Daoy (cell line): Measurements from ENCODE around the gene KHSRP. TPM values are rescaled to one million over a fixed set of nuclear protein-coding genes. Genes with fewer than 3 reads are reported as not detected.
A peak's percentile ranks its signal among the peaks of the same experiment; 100 is the strongest.
"Not testable (repeated sequence)": the region's sequence is repeated elsewhere in the genome, so short reads cannot be mapped to it uniquely, and the experiment has no call there.

Source experiments
- DNase-seq: peaks from one replicate; pipeline ENCODE4 v3.0.0-alpha.2; 2015; ENCODE audit warnings: low read depth
- total RNA-seq: library from RNA; depleted of rRNA; stranded (reverse); fragments of >200 nt; shearing (Covaris generic); gene quantifications from 2 replicates; pipeline ENCODE4 v1.2.3, GENCODE V29; 2014

KHSRP gene
- total RNA-seq, 1 experiment from 2014 or later = 84.9 TPM

GRCh38 chr19:6418562-6418932, 6.1 kb downstream of the KHSRP start:
- no peak for DNase-seq

GRCh38 chr19:6417713-6418561, 6.7 kb downstream of the KHSRP start:
- DNase-seq = peak; percentile 27

DNA sequence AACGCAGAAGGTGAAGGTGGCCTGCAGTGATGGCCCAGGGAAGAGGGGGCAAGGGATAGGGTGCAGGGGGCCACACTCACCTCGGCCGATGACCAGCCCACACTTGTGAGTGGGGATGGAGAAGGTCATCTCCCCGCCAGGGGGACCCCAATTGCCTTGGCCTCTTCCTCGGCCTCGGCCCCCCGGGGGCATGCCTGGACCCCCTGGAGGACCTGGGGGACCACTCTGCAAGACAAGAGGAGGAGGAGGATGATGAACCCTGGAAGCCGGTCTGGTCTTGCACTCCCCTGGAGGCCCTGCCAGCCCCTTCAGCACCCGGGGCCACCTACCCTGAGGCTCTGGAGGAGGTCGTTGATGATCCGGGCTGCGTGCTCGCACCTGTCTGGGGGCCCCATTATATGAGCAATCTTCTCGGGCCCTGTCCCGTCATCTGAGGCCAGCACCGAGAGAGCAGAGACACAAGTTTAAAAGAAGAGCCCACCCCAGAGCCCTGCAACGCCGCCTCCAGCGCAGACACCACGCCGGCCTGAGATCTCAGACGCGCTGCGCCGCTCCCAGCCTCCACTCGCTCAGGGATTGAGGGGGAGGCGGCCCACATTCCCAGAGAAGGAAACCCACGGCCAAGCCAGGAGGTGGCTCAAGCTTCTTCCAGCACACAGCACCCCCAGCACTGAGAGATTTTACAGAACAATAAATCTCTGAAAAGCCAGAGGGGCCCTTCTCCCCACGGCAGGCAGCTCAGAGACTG, 7.8 kb downstream of the KHSRP start:
- no peak for DNase-seq

GRCh38 chr19:6415591-6416190, 8.9 kb downstream of the KHSRP start:
- DNase-seq = no peak

- DNase-seq = no peak
These were observed 9.6 kb downstream of the KHSRP start for GRCh38 chr19:6414793-6415590.

- DNase-seq = no peak
These were observed 10.6 kb downstream of the KHSRP start for GRCh38 chr19:6413721-6414643.

- no peak for DNase-seq
These were observed 11.3 kb downstream of the KHSRP start for GRCh38 chr19:6413291-6413690.

GRCh38 chr19:6412447-6413091, 12.0 kb downstream of the KHSRP start:
- peak; percentile 33 for DNase-seq

GRCh38 chr19:6412061-6412446, 12.6 kb downstream of the KHSRP start:
- no peak for DNase-seq

GRCh38 chr19:6409346-6409745, 15.3 kb downstream of the KHSRP start:
- DNase-seq = no peak

DNA sequence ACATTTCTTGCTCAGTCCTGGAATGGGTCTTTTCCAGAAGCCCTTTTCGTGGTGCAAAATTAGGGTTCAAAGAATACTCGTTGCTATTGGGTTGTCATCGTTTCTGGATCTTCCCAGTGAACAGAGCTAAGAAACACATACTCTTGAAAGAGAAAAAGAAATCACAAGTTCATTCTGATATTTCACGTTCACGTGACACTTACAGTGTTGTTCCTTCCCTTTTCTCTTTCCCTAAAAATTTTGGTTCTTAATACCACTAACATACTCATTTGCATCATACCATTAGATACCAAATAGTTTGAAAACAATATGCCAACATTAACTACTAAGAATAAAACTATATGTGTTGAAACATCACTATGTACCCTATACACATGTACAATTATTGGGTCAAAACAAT, 18.2 kb downstream of the KHSRP start:
- no peak for DNase-seq

GRCh38 chr19:6402837-6403608, 21.6 kb downstream of the KHSRP start:
- no peak for DNase-seq

GRCh38 chr19:6402058-6402457, 22.6 kb downstream of the KHSRP start:
- DNase-seq = no peak

DNA sequence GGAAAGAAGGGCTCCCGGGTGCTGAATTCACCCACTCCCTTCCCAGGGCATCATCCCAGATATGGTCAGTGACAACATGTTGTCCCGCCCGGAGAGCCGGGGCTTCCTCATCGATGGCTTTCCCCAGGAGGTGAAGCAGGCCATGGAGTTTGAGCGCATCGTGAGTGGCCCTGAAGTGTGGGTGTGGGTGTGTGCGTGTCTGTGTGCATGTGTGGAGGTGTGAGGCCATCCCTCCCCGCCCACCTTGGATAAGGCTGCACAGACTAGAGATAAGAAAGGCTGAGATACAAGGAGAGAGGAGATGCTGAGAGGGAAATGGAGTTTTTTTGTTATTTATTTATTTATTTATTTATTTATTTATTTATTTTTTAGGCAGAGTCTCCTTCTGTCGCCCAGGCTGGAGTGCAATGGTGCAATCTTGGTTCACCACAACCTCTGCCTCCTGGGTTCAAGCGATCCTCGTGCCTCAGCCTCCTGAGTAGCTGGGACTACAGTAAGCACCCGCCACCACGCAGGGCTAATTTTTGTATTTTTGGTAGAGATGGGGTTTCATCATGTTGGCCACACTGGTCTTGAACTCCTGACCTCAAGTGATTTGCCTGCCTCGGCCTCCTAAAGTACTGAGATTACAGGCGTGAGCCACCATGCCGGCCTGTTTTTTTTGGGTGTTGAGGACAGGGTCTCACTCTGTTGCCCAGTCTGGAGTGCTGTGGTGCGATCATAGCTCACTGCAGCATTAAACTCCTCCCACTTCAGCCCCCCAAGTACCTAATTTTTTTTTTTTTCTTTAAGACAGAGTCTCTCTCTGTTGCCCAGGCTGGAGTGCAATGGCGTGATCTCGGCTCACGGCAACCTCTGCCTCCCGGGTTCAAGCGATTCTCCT, 24.3 kb downstream of the KHSRP start:
- DNase-seq = not testable (repeated sequence)

DNA sequence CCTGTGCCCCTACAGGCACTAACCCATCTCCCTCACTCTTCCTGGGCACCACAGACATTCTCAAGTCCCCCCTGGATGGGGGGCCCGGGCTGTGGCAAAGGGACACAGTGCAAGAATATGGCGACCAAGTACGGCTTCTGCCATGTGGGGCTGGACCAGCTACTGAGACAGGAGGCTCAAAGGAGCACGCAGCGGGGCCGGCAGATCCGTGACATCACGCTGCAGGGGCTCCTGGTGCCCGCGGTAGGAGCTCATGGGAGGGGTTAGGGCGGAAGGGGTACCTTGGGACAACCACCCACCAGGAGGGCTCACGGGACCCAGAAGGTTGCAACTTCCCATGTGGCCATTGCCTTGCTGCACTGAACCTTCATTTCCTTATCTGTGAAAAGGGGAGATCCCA, 28.3 kb downstream of the KHSRP start:
- DNase-seq = no peak

DNA sequence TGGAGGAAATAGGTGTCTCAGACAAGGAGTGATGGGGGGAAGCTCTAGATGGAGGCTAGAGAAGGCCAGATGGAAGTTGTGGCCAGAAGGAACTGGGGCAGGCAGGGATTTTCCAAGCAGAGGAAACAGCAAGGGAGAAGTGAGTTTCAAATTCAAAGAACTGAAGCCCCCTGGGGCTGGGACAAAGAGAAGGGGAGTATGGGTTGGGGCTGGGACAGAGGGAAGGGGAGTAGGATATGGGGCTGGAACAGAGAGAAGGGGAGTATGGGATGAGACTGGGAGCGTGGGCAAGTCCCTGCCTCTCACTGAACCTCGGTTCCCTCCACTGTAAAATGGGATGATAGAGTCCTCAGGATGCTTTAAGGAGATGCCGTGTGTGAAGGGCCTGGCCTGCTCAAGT, 29.8 kb downstream of the KHSRP start:
- DNase-seq = no peak

DNA sequence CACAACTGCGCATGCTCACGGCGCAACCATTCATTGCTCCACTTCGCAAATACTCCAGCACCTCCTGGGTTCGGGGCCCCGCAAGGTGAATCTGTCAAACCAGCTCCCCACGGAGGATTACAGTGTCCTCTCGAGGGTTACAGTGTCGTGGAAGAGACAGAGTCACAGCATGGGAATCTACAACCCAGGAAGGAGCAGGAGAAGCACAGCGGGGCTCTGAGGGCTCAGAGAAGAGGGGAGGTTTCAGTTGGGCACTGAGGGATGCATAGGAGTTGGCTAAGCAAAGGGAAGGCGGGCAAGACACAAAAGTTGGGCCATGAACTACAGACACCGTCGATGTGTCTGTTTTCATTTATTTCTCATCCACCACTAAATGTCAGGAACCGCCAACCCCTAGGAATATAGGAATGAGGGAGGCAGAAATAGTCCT, 30.6 kb downstream of the KHSRP start:
- DNase-seq = no peak
